OCI-LY7 (cell line): ENCODE measurements around the gene MTUS2. TPM values are rescaled to one million over a fixed set of nuclear protein-coding genes. Genes with fewer than 3 reads are reported as not detected.

ENCODE experiments used
- BruUV-seq: library from RNA; stranded (reverse); fragments of 400-500 nt; replicated peaks from 2 replicates; lab custom pipeline; 2021; lab: Mats Ljungman, UMichigan
- CTCF ChIA-PET: fragments of 300-600 bp; sonication (Branson Sonifier 250); formaldehyde crosslinking; loops from one replicate; lab custom pipeline; 2022; ENCODE audit warnings: antibody characterized with exemption; ENCODE audit not compliant: unreplicated experiment; lab: Charles Lee
- POLR2A ChIA-PET: fragments of 300-600 bp; sonication (Branson Sonifier 250); formaldehyde crosslinking; loops from one replicate; lab custom pipeline; 2022; ENCODE audit warnings: antibody characterized with exemption; lab: Charles Lee
- DNase-seq: peaks from one replicate; pipeline ENCODE4 v3.0.0-alpha.2; 2015; ENCODE audit warnings: low spot score
- H2AFZ ChIP-seq: fragments of 200-600 bp; sonication (generic), shearing (Covaris generic); 2 replicates; pipeline ENCODE4 v1.6.1; 2014; ENCODE audit warnings: mild to moderate bottlenecking, antibody characterized with exemption, low read length, moderate library complexity
- H3K27ac ChIP-seq: fragments of 200-600 bp; sonication (generic); 2 replicates; pipeline ENCODE4 v1.5.1; 2014; ENCODE audit warnings: mixed run types, low read depth, mild to moderate bottlenecking, moderate library complexity, low read length, inconsistent platforms; ENCODE audit not compliant: poor library complexity, severe bottlenecking
- H3K36me3 ChIP-seq: fragments of 200-600 bp; sonication (generic); 2 replicates; pipeline ENCODE4 v1.6.1; 2014; ENCODE audit warnings: mild to moderate bottlenecking, antibody characterized with exemption, low read length, moderate library complexity, mixed read lengths; ENCODE audit not compliant: insufficient read depth
- H3K4me1 ChIP-seq: fragments of 200-600 bp; sonication (generic); 2 replicates; pipeline ENCODE4 v1.5.1; 2014; ENCODE audit warnings: mild to moderate bottlenecking, low read length; ENCODE audit not compliant: insufficient read depth, poor library complexity, severe bottlenecking
- H3K4me2 ChIP-seq: fragments of 200-600 bp; sonication (generic); 2 replicates; pipeline ENCODE4 v1.6.1; 2014; ENCODE audit warnings: mild to moderate bottlenecking, low read length
- H3K4me3 ChIP-seq: fragments of 200-600 bp; sonication (generic); 2 replicates; pipeline ENCODE4 v1.5.1; 2014; ENCODE audit warnings: mild to moderate bottlenecking, low read depth, low read length; ENCODE audit not compliant: poor library complexity, severe bottlenecking
- H3K79me2 ChIP-seq: fragments of 200-600 bp; sonication (generic); 2 replicates; pipeline ENCODE4 v1.6.1; 2016; ENCODE audit warnings: low read depth, mild to moderate bottlenecking, low read length, moderate library complexity, mixed read lengths; ENCODE audit not compliant: insufficient read depth
- H3K9me2 ChIP-seq: fragments of 200-600 bp; sonication (generic); 2 replicates; pipeline ENCODE4 v1.6.1; 2016; ENCODE audit warnings: mild to moderate bottlenecking, low read length, mixed read lengths; ENCODE audit not compliant: insufficient read depth
- H3K9me3 ChIP-seq: fragments of 200-600 bp; sonication (generic); 2 replicates; pipeline ENCODE4 v1.6.1; 2014; ENCODE audit warnings: mild to moderate bottlenecking, mixed run types, low read length, mixed read lengths
- H4K20me1 ChIP-seq: fragments of 200-600 bp; sonication (generic); 2 replicates; pipeline ENCODE4 v1.6.1; 2014; ENCODE audit warnings: mild to moderate bottlenecking, antibody characterized with exemption, low read length, moderate library complexity, mixed read lengths; ENCODE audit not compliant: insufficient read depth
- EZH2phosphoT487 ChIP-seq: fragments of 200-600 bp; sonication (generic); IDR thresholded peaks from 2 replicates; pipeline ENCODE4 v1.6.1; 2018; ENCODE audit warnings: low read depth, borderline replicate concordance, mild to moderate bottlenecking, mixed run types, antibody characterized with exemption, low read length, moderate library complexity, mixed read lengths
- intact Hi-C: fragments of 100-400 bp; cut with micrococcal nuclease; formaldehyde crosslinking; loops from one replicate; pipeline ENCODE4 v1.10.0; 2022; ENCODE audit not compliant: unreplicated experiment
- total RNA-seq, 2 experiments: library from RNA; depleted of rRNA in 1 of 2; stranded (reverse); fragments of >200 nt in 1 of 2; shearing (Covaris generic) in 1 of 2; gene quantifications; 2 replicates each; pipeline ENCODE4 v1.2.3, GENCODE V29; 2014 to 2022
- TF ChIP-seq, protein P1 (sequence below): fragments of 200-600 bp; sonication (generic); conservative IDR thresholded peaks from 2 replicates; pipeline ENCODE4 v1.5.1; 2014; ENCODE audit warnings: mild to moderate bottlenecking, antibody characterized with exemption, low read length, moderate library complexity, mixed read lengths

The MTUS2 gene
- total RNA-seq, 2 experiments from 2014 or later = 0.16 to 9.8 TPM

DNA sequence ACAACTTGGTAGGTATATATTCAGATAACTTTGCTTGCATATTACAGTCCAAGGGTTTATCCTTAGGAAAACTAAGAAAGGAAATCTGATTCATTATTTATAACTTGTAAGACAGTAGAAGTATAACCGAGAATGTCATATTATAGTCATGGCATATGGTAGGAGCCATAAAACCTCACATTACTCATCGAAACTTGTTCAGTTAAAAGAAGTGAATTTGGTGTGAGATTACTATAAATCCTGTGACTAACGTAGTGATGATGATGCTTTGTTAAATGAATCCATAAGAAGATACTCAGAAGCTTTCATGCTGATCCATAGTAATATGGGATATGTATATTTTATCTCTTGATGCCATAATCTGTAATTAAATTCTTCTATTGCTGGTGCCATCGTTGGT is 57.3 kb downstream of the MTUS2 start:
- H3K4me1 ChIP-seq = no peaks in the 10 kb centered on the region
- no peaks in the 10 kb centered on the region for H4K20me1 ChIP-seq
- intact Hi-C loops = no loop called here
- no TSS peak for BruUV-seq
- ChIA-PET POLR2A (interaction anchor here (0.6 to 1.0 kb wide), 4 partner anchors 10 to 305 kb away, joined by 3 to 5 read pairs (median 3); no protein-coding TSS in a partner anchor), CTCF (no interaction called here)
- H3K4me2 ChIP-seq = no peak overlapping the region
- no peaks in the 10 kb centered on the region for H3K9me2 ChIP-seq
- no peaks in the 10 kb centered on the region for H3K9me3 ChIP-seq
- H3K27ac ChIP-seq = no peak overlapping the region
- no peak for DNase-seq
- H3K36me3 ChIP-seq = no peaks in the 10 kb centered on the region
- H3K79me2 ChIP-seq = no peaks in the 10 kb centered on the region
- H3K4me3 ChIP-seq = no peak overlapping the region
- TF ChIP-seq EZH2phosphoT487 = no peak
- TF ChIP-seq, protein P1, sequence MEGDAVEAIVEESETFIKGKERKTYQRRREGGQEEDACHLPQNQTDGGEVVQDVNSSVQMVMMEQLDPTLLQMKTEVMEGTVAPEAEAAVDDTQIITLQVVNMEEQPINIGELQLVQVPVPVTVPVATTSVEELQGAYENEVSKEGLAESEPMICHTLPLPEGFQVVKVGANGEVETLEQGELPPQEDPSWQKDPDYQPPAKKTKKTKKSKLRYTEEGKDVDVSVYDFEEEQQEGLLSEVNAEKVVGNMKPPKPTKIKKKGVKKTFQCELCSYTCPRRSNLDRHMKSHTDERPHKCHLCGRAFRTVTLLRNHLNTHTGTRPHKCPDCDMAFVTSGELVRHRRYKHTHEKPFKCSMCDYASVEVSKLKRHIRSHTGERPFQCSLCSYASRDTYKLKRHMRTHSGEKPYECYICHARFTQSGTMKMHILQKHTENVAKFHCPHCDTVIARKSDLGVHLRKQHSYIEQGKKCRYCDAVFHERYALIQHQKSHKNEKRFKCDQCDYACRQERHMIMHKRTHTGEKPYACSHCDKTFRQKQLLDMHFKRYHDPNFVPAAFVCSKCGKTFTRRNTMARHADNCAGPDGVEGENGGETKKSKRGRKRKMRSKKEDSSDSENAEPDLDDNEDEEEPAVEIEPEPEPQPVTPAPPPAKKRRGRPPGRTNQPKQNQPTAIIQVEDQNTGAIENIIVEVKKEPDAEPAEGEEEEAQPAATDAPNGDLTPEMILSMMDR = no peak
- H2AFZ ChIP-seq = no peak overlapping the region

DNA sequence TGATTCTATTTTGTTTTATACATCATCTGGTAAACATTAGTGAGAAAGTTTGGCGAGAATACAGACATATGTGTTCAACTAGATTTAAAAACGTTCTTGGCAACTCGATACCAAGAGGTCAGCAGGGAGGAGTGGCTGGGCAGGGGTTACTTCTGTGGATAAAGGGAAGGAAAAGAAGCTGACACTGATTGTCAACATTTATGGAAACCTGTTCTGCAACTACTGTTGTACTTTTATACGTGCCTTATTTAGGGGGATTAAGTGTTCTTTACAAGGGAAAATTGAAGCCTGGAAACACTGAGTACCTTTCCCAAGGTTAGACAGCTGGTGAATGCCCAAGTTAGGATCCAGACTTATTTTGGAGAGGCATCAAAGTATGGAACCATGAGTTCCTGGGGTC is 65.0 kb downstream of the MTUS2 start:
- Histone ChIP-seq H3K27ac (no peak overlapping the region), H3K9me3 (no peaks in the 10 kb centered on the region), H2AFZ (no peak overlapping the region), H4K20me1 (no peaks in the 10 kb centered on the region), H3K79me2 (no peaks in the 10 kb centered on the region), H3K4me1 (no peaks in the 10 kb centered on the region), H3K4me3 (no peak overlapping the region), H3K4me2 (no peak overlapping the region), H3K9me2 (no peaks in the 10 kb centered on the region), H3K36me3 (no peaks in the 10 kb centered on the region)
- intact Hi-C loops = no loop called here
- TF ChIP-seq EZH2phosphoT487 = no peak
- TF ChIP-seq, protein P1 = no peak
- POLR2A ChIA-PET = no interaction called here
- no TSS peak for BruUV-seq
- DNase-seq = no peak
- CTCF ChIA-PET = no interaction called here

DNA sequence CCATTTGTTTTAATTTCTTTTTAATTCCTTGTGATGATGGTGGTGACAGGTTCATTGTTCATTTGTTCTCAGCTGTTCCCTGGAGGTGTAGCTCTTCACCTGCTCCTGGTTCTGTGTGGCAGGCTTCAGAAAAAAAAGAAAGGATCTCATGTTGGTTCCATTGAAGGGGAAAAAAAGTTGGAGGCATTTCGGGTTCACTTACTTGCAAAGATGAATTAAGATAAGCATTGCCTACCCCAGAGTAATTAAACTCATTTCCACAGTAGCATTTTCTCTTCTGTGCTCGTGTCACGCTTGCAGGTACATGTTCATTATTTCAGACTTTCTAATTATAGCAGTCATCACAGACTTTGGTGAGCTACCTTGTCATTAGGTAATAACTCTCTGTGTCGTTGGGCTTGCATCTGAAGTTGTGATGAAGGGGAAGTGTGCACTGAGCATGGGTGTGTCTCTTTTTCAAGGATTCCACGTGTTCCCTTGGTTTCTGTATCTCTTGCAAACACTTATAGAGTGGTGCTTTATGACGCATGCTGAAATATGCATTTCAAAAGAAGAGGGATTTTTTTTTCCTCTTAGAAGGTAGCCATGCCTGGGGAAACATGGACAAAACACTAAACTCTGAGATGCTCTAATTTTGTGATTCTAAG is 69.1 kb downstream of the MTUS2 start:
- no peak for TF ChIP-seq EZH2phosphoT487
- TF ChIP-seq, protein P1 = no peak
- no peaks in the 10 kb centered on the region for H3K79me2 ChIP-seq
- BruUV-seq = no TSS peak
- H3K9me2 ChIP-seq = no peaks in the 10 kb centered on the region
- H3K4me2 ChIP-seq = no peak overlapping the region
- H2AFZ ChIP-seq = no peak overlapping the region
- no peak for DNase-seq
- no peaks in the 10 kb centered on the region for H3K9me3 ChIP-seq
- no peak overlapping the region for H3K4me3 ChIP-seq
- no peak overlapping the region for H3K27ac ChIP-seq
- CTCF ChIA-PET = no interaction called here
- H3K4me1 ChIP-seq = no peaks in the 10 kb centered on the region
- POLR2A ChIA-PET = no interaction called here
- no peaks in the 10 kb centered on the region for H4K20me1 ChIP-seq
- intact Hi-C loops = no loop called here
- H3K36me3 ChIP-seq = no peaks in the 10 kb centered on the region
